Suppressor macrophage (primary cell): ENCODE measurements around the gene MAPK13.
"Not testable (repeated sequence)": the region's sequence is repeated elsewhere in the genome, so short reads cannot be mapped to it uniquely, and the experiment has no call there.

Experiments used
- DNase-seq, 4 experiments: peaks; one replicate each; pipeline ENCODE4 v3.0.0-alpha.2; 2020 to 2022
- total RNA-seq, 17 experiments: gene quantifications; one replicate each; lab custom pipeline; 2026; ENCODE audit warnings: mixed read lengths in 6 of 17, inconsistent platforms in 3 of 17; lab: John Stamatoyannopoulos, UW

MAPK13 gene
- 45.4 to 221 (median 141) reads per million in 17 experiments for total RNA-seq

DNA sequence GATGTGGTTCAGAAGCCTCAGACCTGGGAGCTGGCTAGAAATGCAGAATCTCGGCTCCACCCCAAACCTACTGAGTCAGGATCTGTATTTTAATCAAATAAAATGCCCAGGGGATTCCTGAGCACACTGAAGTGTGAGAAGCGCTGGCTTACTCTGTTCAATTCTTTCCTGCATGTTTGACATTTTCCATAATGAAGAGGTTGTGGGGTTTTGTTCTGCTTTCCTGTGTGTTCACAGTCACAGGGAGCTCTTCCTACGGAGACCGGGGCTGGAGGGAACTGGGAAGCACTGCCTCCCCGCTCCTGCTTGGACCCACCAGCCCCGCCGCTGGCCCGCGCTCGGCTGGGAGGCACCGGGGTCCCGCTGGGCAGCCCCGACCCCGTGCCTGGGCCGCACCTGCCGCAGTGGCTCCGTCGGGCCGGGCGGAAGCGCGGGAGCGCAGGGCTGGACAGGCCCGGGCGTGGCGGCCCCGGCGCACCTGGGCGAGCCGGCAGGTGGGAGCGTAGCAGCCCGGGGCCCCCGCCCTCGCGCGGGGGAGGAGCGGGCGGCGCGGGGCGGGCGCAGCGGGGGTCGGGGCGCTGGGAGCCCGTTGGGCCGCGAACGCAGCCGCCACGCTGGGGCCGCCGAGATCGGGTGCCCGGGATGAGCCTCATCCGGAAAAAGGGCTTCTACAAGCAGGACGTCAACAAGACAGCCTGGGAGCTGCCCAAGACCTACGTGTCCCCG, at the start of gene MAPK13:
Gene MAPK13 (plus strand): TSS at position 573 of the 726 bp plus-strand sequence. CDS start 70 bp downstream, at position 643.
- DNase-seq, result peak; percentile 69 to 80 (median 77)

DNA sequence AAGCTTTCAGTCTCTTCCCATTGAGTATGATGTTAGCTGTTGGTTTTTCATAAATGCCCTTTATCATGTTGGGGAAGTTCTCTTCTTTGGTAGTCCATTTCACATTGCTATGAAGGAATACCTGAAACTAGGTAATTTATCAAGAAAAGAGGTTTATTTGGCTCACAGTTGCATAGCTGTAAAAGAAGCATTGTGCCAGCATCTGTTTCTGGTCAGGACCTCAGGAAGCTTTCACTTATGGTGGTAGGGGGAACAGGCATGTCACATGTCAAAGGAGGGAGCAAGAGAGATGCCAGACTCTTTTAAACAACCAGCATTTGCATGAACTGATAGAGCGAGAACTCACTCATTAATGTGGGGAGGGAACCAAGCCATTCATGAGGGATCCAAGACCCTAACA, 48.0 kb upstream of the MAPK13 start:
- DNase-seq, result no peak

DNA sequence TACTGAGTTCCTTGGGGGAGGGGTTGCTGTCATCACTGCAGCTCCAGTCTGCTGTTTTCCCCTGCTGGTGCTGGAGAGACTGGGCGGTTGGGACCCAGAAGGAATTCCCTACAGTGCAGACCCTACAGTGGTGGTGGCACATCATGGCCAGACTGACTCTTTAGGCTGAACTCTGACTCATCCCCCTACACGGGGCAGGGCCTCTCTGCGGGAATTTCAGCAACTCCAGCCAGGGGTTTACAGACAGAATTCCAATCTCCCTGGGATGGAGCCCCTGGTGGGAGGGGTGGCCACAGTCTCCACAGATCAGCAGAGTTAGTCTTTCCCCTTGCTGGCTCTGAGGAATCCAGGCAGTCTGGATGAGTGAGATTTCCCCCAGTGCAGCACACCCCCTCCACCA, 46.9 kb upstream of the MAPK13 start:
- DNase-seq, result no peak

DNA sequence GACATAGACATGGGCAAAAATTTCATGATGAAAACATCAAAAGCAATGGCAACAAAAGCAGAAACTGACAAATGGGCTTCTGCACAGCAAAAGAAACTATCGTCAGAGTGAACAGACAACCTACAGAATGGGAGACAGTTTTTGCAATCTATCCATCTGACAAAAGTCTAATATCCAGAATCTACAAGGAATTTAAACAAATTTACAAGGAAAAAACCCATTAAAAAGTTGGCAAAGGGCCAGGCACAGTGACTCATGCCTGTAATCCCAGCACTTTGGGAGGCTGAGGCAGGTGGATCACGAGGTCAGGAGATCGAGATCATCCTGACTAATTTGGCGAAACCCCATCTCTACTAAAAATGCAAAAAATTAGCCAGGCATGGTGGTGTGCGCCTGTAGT, 42.1 kb upstream of the MAPK13 start:
- not testable (repeated sequence) for DNase-seq

DNA sequence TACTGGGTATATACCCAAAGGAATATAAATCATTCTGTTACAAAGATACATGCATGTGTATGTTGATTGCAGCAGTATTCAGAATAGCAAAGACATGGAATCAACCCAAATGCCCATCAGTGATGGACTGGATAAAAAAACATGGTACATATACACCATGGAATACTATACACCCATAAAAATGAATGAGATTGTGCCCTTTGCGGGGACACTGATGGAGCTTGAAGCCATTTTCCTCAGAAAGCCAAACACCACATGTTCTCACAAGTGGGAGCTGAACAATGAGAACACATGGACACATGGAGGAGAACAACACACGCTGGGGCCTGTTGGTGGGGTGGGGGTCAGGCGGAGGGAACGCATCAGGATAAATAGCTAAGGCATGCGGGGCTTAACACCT, 41.3 kb upstream of the MAPK13 start:
- no peak for DNase-seq

DNA sequence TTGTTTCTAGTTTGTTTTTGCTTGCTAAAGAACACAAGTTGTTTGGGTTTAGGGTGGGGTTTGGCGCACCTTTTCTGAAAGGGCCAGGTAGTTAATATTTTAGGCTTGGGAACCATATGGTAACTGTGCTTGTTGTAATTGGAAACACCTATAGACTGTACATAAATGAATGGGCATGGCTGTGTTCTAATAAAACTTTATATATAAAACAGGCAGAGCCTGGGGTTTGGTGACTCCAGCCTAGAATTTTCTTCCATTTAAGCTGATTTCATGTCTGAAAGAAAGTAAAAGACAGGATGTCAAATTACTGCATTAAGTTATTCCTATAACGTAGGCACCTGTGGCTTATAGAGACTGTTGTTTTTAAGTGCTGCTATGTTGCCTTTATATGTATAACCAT, 36.1 kb upstream of the MAPK13 start:
- DNase-seq, result no peak

DNA sequence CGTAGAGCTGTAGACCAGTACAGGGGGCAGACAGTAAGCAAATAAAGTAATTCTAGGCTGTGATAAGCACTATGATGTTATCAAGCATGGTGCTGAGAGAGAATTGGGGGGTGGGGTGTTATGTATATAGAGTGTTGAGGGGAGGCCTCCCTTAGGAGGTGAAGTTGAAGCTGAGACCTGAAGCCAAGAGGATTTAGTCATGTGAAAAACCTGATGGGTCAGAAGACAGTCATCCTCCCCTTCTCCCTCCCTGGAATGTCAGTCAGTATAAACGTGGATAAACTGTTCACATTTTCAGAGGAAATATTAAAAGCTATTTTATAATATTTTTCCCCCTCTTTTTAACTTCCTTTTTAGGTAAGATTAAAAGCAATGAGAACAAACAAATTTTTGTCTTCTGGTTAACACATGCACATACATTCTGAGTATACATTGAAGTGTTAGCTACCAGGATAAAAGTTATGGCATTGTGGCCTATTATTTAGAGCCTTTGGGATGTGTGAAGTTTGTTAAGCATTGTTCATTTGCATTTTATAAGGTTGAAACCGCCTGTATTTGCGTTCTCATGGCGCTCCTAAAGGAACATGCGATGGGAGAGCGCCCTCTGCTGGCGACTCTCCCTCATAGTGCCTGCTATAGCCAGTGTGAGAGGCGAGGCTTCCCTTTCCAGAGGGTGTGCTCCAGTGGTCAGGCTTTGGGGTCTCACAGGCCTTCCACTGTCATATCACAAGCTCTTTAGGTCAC, 35.4 kb upstream of the MAPK13 start:
- peak; percentile 85 to 93 (median 92) for DNase-seq

DNA sequence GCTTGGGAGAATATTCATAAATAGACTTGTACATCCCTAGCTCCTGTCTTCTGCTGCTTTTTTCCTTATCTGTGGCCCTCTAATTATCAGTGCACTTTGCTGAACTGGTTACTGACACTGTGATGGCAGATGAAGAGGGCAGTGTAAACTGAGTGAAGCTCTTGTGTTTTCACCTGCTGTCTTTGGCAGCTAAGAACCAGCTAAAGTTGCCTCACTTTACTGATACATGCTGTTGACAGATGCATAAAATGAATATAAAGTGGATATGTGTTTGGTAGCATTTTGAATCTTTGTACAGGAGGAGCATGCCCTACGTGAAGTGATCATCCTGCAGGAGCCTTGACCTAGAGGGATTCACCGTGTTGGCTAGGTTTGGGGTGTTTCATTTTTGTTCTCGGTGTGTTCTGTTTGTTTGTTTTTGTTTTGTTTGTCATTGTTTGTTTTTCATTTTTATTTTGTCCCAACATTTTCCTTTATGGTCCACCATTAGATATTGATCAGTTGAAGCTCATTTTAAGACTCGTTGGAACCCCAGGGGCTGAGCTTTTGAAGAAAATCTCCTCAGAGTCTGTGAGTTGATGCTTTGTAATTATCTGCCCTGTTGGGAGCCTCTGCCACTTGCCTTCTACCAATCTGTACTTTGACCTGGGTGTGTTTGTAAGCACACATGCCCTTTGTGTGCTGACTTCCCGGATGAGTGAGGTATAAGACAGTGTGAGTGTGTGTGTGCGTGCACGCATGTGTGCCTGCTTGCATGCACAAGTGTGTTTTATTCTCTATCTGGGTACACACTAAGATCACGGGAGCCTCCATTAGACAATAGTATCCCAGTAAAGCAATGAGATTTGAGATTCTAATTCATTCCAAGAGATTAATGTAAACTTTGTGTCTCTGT, 34.6 kb upstream of the MAPK13 start:
- no peak for DNase-seq

DNA sequence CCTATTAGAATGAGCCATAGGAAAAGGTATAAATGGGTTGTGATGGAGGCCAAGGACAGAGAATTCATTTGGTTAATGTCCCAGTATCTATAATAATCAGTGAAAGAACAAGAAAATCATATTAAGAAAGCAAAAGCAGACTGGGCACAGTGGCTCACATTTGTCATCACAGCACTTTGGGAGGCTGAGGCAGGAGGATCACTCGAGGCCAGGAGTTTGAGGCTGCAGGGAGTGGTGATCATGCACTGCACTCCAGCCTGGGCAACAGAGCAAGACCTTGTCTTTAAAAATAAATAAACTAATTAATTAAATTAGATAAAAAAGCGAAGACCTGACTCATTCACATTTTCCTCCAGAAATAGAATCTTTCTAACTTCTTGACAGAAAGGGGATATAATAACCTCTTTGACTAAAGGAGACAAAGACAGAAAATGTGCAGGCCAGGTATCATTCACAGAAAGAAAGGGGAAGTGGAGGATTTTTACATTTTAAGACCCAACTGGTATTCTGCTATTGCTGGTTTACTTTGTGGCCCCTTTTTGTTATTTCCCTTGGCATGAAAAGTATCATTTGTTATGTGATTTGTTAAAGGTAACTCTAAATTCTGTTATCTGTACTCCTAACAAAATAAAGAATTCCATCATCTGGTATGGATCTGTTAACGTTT, 31.9 kb upstream of the MAPK13 start:
- no peak for DNase-seq

DNA sequence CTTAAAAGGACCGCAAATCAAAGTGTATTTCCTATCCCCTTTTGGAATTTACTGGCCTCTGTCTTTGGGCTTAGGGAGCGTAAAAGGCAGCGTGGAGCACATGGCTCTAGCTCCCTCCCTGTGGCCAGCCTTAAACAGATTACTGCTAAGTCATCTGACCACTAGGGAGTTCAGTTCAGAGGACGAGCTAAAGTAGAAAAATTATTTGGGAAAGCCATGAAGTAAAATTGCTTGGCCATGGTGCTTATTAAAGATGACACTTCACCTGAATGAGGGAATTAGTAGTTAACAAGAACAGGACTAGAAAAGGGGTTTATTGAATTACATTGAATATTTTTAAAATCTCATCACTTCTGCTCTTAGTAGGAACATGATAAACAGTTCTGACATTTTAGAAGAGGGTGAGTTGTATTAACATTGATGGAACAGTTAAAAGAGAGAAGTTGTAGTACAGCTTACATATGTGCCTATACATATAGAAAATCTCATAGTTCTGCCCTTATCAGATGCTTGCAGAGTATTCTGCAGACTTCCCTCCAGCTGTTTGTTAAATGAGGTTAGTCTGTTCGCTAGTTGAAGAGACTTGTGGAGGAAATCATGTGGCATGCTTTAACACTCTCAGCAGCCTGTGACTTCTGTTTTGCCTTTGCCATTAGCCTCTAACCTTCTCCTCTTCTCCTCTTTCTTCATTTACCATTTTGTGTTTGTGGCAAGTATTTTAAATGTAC, 31.2 kb upstream of the MAPK13 start:
- peak in 2 of 4 experiments; percentile 16 to 27 for DNase-seq

DNA sequence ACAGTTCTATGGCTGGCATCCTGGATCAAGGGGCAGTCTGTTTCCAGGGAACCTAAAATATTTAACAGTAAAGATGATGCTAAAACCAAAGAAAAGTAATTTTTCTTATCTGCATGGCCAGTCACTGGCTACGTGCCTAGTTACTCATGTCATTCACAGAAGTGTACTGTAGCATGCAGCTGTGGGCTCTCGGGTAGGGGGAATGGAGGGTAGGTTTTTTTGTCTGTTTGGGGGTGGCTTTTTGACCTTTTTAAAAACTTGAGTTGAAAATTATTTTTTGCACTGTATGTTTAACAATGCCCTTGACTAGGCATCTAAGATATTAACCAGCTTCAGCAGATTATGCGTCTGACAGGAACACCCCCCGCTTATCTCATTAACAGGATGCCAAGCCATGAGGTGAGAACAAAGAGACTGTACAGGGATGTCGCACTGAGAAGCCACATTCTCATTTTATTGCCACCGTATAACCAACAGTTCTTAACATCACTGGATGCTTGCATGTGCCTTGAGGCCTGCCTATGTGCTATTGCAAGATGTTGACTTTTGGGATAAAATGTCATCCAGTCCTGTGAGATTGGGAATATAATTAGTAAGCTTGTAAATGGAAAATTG, 30.3 kb upstream of the MAPK13 start:
- DNase-seq, result no peak

DNA sequence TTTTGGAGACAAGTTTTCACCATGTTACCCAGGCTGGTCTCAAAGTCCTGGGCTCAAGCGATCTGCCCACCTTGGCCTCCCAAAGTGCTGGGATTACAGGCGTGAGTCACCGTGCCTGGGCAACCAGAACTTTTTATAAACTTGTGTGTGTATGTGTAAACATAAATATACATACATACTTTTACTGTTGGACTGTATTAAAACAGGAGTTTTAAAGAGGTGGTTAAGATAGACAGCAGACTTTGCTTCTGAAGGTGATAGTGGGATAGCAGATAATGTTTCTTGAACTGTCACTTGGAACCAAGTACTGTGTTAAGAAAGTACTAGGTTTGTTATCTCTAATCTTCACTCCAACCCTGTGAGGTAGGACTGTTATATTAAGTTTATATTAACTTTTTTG, 28.6 kb upstream of the MAPK13 start:
- DNase-seq, result no peak

DNA sequence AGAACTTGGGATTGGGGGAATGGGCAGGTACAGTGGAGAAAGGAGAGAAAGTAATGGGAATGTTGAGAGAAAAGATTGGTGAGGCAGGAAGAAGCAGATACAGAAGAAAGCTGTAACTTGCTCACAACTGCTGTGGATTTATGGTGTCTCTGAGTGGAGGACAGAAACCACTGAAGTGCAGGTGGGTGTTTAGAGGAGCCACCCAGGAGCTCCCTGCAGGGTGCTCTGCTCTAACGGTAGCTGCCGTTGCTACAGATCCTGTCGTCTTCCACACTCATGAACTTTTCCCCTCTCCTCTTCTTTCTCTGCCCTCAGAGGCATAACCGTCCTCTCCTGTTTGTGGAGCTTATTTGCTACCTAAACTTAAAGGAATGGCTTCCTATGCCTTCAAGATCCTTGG, 27.5 kb upstream of the MAPK13 start:
- no peak for DNase-seq

DNA sequence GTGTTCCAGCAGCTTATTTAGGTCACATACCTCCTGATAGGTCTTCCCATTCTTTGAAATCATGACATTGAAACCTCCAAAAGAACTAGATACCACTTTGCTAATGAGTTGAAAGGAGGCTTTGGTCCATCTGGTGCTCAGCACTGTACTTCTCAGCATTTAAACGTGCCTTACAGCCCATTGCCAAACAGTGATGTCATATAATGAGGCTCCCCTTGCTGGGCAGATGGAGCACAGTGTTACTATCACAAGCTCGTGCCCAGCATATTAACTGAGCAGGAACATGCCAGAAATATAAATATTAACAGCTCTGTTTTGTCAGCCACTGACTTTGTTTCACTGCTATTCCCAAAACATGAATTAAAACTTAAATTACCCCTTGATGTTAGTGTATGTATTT, 25.5 kb upstream of the MAPK13 start:
- no peak for DNase-seq

DNA sequence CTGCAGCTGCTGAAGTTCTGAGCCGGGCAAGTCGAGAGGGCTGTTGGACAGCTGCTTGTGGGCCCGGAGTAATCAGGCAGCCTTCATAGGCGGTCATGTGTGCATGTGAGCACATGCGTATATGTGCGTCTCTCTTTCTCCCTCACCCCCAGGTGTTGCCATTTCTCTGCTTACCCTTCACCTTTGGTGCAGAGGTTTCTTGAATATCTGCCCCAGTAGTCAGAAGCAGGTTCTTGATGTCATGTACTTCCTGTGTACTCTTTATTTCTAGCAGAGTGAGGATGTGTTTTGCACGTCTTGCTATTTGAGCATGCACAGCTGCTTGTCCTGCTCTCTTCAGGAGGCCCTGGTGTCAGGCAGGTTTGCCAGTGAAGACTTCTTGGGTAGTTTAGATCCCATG, 21.2 kb upstream of the MAPK13 start:
- no peak for DNase-seq

DNA sequence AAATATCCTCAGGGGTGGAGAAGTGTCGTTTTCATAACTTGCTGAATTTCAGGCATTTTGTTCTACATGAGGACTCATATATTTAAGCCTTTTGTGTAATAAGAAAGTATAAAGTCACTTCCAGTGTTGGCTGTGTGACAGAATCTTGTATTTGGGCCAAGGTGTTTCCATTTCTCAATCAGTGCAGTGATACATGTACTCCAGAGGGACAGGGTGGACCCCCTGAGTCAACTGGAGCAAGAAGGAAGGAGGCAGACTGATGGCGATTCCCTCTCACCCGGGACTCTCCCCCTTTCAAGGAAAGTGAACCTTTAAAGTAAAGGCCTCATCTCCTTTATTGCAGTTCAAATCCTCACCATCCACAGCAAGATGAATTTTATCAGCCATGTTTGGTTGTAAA, 20.3 kb upstream of the MAPK13 start:
- no peak for DNase-seq

DNA sequence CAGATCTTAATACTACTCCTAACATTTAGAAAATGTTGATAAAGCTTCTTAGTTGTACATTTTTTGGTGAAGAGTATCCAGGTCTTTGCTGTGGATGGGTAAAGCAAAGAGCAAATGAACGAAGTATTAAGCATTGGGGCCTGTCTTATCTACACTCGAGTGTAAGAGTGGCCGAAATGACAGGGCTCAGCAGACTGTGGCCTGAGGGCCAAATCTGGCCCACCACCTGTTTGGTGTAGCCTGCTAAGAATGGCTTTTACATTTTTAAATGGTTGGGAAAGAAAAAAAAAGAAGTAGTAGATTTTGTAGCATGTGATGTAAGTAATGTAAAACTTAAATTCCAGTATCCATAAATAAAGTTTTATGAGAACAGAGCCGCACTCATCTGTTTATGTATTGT, 19.4 kb upstream of the MAPK13 start:
- DNase-seq, result no peak

DNA sequence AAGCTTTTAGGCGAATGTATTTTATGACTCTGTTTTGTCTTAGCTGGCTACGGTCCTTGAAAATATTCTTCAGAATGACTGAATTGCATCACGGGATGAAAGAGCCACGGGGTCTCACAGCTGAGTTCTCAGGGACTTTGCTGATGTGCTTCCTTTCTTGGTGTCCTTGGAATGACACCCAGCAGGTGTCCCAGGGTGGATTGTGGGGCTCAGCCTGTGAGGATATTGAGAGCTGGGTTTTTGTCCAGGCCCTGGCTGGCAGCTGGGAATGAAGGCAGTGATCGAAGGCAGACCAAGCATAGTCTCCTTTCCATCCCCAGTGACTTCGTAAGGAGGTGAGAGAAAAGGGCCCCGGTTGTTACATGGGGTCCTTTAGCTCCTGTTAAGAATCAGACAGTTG, 18.8 kb upstream of the MAPK13 start:
- DNase-seq, result no peak

DNA sequence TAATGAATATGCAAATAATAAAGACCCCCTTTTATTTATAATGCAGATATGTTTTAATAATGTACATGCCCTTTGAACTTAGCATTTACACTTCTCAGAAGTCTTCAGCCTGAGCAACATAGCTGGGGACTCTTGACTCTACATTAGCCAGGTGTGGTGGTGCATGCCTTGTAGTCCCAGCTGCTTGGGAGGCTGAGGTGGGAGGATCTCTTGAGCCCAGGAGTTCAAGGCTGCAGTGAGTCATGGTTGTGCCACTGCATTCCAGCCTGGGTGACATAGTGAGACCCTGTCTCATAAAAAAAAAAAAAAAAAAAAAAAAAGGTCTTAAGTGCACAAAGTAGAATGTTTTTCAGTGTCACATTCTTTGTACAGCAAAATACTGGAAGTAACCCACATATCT, 17.3 kb upstream of the MAPK13 start:
- DNase-seq, result no peak

DNA sequence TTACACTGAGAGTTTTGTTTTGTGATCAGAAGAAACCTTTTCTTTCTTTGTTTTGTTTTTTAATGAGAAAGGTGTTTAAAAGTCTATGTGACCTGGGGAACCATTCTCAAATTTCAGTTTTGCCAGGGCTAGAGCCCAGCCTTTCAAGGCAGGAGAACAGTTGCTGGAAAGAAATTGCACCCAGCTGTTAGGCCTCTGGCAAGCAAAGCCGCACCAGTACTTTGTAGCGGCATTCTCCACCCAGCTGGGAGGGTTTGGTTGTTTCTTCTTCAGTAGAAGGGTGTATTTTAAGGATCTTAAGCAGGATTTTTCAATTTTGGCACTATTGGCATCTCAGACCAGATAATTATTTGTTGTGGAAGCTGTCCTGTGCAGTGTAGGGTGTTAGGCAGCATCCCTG, 16.6 kb upstream of the MAPK13 start:
- DNase-seq, result no peak

DNA sequence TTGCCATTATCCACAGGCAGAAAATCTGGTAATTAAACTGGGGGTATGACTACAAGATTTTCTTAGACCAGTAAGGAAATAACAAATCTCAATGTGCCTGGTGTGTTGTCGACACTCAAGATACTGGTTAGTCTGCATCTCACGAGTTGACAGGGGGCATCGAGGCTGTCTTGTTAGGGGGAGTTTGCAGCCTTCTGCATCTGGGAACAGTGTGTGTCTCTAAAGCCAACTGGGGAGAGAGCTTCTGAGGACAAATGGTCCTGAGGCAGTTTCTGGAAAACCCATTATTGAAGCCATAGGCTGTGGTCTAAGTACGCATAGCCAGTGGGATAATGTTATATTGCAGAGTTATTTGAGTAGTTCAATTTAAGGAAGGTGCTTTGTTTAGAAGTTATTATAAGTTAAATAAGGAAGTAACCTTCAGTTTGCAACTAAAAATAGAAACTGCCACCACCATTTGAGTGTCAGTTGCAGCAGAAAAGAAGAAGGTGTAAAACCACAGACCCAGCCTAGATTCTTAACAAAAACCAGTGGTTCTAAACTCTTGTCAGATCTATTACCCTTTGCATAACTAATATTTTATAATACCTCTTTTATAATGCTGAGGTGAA, 15.4 kb upstream of the MAPK13 start:
- peak in 1 of 4 experiments; percentile 25 for DNase-seq
